Measurements from ENCODE around the gene SESN1.

The SESN1 gene

GRCh38 chr6:109058620-109059019, 36.0 kb downstream of the SESN1 start:
- DNase-seq: no peak

GRCh38 chr6:109056661-109057060, 38.0 kb downstream of the SESN1 start:
- DNase-seq: no peak

- peak; percentile 12 for DNase-seq
Observed at GRCh38 chr6:109055771-109056235, 38.8 kb downstream of the SESN1 start.

- DNase-seq: no peak
Observed at GRCh38 chr6:109053336-109053735, 41.3 kb downstream of the SESN1 start.

- DNase-seq: no peak
Observed at GRCh38 chr6:109052852-109053251, 41.8 kb downstream of the SESN1 start.

- no peak for DNase-seq
Observed at GRCh38 chr6:109052018-109052651, 42.5 kb downstream of the SESN1 start.

GRCh38 chr6:109051301-109052017, 43.2 kb downstream of the SESN1 start:
- no peak for DNase-seq

- no peak for DNase-seq
Observed at GRCh38 chr6:109050447-109051102, 44.1 kb downstream of the SESN1 start.

- no peak for DNase-seq
Observed at GRCh38 chr6:109050012-109050411, 44.6 kb downstream of the SESN1 start.

GRCh38 chr6:109048670-109049415, 45.8 kb downstream of the SESN1 start:
- DNase-seq: no peak

- DNase-seq: no peak
Observed at GRCh38 chr6:109048176-109048575, 46.5 kb downstream of the SESN1 start.

- no peak for DNase-seq
Observed at GRCh38 chr6:109045493-109045892, 49.2 kb downstream of the SESN1 start.

- DNase-seq: no peak
Observed at GRCh38 chr6:109039795-109040194, 54.9 kb downstream of the SESN1 start.

GRCh38 chr6:109038837-109039398, 55.7 kb downstream of the SESN1 start:
- no peak for DNase-seq

- DNase-seq: no peak
Observed at GRCh38 chr6:109036574-109037294, 57.9 kb downstream of the SESN1 start.

- no peak for DNase-seq
Observed at GRCh38 chr6:109034526-109034925, 60.1 kb downstream of the SESN1 start.

GRCh38 chr6:109033655-109034054, 61.0 kb downstream of the SESN1 start:
- no peak for DNase-seq

- no peak for DNase-seq
Observed at GRCh38 chr6:109031416-109031815, 63.2 kb downstream of the SESN1 start.

- no peak for DNase-seq
Observed at GRCh38 chr6:109029313-109029712, 65.3 kb downstream of the SESN1 start.

GRCh38 chr6:109028439-109028838, 66.2 kb downstream of the SESN1 start:
- DNase-seq: no peak

- DNase-seq: no peak
Observed at GRCh38 chr6:109027964-109028363, 66.7 kb downstream of the SESN1 start.

GRCh38 chr6:109025639-109026038, 69.0 kb downstream of the SESN1 start:
- no peak for DNase-seq

Data from fibroblast of skin of back (primary cell).